ENCODE measurements around the gene ZNF451. TPM values are rescaled to one million over a fixed set of nuclear protein-coding genes. Genes with fewer than 3 reads are reported as not detected.

ZNF451 gene
- polyA plus RNA-seq, 1 experiment, result 12.4 TPM

DNA sequence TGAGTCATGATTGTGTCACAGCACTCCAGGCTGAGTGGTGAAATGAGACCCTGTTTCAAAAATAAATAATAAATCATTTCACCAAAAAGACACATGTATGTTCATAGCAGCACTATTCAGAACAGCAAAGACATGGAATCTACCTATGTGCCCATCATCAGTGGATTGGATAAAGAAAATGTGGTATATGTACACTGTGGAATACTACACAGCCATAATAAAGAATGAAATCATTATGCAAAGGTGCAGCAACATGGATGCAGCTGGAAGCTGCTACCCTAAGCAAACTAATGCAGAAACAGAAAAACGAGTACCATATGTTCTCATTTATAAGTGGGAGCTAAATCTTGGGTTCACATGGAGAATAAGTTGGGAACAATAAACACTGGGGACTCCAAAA, 33.1 kb downstream of the ZNF451 start:
- TF ChIP-seq, protein P1, sequence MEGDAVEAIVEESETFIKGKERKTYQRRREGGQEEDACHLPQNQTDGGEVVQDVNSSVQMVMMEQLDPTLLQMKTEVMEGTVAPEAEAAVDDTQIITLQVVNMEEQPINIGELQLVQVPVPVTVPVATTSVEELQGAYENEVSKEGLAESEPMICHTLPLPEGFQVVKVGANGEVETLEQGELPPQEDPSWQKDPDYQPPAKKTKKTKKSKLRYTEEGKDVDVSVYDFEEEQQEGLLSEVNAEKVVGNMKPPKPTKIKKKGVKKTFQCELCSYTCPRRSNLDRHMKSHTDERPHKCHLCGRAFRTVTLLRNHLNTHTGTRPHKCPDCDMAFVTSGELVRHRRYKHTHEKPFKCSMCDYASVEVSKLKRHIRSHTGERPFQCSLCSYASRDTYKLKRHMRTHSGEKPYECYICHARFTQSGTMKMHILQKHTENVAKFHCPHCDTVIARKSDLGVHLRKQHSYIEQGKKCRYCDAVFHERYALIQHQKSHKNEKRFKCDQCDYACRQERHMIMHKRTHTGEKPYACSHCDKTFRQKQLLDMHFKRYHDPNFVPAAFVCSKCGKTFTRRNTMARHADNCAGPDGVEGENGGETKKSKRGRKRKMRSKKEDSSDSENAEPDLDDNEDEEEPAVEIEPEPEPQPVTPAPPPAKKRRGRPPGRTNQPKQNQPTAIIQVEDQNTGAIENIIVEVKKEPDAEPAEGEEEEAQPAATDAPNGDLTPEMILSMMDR (IDR thresholded peaks at IDR 0.05; ENCODE audit: insufficient read depth, low read depth, low read length), result no peak
- H3K4me3 ChIP-seq (ENCODE audit: low read depth, low read length), result no peak overlapping the region
- no peaks in the 10 kb centered on the region; the same call in 1 of the 2 replicates for H3K36me3 ChIP-seq (ENCODE audit: control insufficient read depth, insufficient read depth, low read length)
- CTCF ChIA-PET, result interaction anchor here (1.4 kb wide), 1 partner anchor 219 kb away, joined by 3 read pairs; no protein-coding TSS in a partner anchor
- H3K27me3 ChIP-seq (ENCODE audit: control insufficient read depth, insufficient read depth, low read length), result no peaks in the 10 kb centered on the region
- POLR2A ChIA-PET, result no interaction called here
- DNase-seq (ENCODE audit: low read depth), result no peak

DNA sequence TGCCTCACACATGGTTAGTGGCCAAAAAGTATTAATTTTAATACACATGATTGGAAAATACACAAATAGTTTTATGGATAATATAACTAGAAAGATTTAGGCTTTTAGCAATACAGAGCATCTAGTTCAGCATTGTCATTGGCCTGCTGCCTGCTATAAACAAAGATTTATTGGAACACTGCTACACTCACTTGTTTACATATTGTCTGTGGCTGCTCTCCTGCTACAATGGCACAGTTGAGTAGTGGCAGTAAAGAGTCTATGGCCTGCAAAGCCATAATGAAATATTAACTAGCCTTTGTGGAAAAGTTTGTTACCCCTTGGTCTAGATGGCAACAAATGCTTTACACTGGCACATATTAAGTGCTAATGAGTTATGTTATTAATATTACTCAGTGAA, 37.8 kb downstream of the ZNF451 start:
- TF ChIP-seq, protein P1 (IDR thresholded peaks at IDR 0.05; ENCODE audit: insufficient read depth, low read depth, low read length), result no peak
- H3K4me3 ChIP-seq (ENCODE audit: low read depth, low read length), result no peak overlapping the region
- CTCF ChIA-PET, result no interaction called here
- DNase-seq (ENCODE audit: low read depth), result no peak
- H3K27me3 ChIP-seq (ENCODE audit: control insufficient read depth, insufficient read depth, low read length), result no peaks in the 10 kb centered on the region
- no peaks in the 10 kb centered on the region; the same call in 1 of the 2 replicates for H3K36me3 ChIP-seq (ENCODE audit: control insufficient read depth, insufficient read depth, low read length)
- POLR2A ChIA-PET, result no interaction called here

DNA sequence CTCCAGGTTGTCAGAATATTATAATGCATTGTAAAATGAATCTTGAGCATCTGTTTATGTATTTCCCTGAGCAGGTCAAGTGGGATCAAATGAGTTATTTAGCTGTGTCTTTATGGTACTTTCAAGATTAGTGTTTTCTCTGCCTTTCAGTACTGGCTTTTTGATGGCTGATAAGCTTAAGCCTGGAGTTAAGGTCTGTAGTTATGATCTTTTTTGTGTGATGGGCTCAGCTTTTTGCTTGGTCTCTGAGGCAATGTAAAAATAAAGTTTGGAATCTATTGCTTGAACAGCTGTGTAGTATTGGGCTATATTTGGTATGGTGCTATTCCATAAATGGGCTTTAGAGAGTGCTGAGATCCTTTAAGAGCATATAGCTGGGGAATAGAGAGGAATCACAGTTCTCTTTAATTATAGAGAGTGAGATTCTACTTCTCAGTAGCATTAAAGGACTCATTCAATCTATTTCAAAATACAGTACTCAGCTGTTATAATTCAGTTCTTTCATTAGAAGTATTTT, 40.7 kb downstream of the ZNF451 start:
- H3K27me3 ChIP-seq (ENCODE audit: control insufficient read depth, insufficient read depth, low read length), result no peaks in the 10 kb centered on the region
- DNase-seq (ENCODE audit: low read depth), result no peak
- H3K4me3 ChIP-seq (ENCODE audit: low read depth, low read length), result no peak overlapping the region
- TF ChIP-seq, protein P1 (IDR thresholded peaks at IDR 0.05; ENCODE audit: insufficient read depth, low read depth, low read length), result no peak
- CTCF ChIA-PET, result interaction anchor here (0.6 to 1.6 kb wide), 4 partner anchors 12 to 1030 kb away, joined by 3 to 5 read pairs (median 4); no protein-coding TSS in a partner anchor
- no peaks in the 10 kb centered on the region; the same call in 1 of the 2 replicates for H3K36me3 ChIP-seq (ENCODE audit: control insufficient read depth, insufficient read depth, low read length)
- POLR2A ChIA-PET, result no interaction called here

DNA sequence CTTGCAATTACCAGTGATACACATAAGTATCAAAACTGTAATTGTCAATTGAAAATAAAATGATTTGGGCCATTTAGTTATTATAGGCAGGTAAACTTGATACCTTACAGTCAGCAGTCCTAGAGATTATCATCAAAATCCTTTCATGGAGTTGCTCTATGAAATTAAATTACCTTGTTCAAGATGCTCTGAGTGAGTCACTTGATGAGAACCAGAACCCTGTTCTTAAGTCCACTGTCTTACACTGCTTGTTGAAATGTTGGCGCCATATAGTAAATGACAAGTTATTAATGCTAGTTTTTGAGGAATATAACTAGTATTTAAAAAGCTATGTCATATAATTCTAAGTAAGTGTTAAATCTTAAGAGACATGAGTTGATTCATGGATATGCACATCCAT, 45.0 kb downstream of the ZNF451 start:
- Histone ChIP-seq H3K27me3 (ENCODE audit: control insufficient read depth, insufficient read depth, low read length) (no peaks in the 10 kb centered on the region), H3K4me3 (ENCODE audit: low read depth, low read length) (no peak overlapping the region), H3K36me3 (ENCODE audit: control insufficient read depth, insufficient read depth, low read length) (no peaks in the 10 kb centered on the region; the same call in none of the 2 replicates)
- TF ChIP-seq, protein P1 (IDR thresholded peaks at IDR 0.05; ENCODE audit: insufficient read depth, low read depth, low read length), result no peak
- DNase-seq (ENCODE audit: low read depth), result no peak
- POLR2A ChIA-PET, result no interaction called here
- CTCF ChIA-PET, result no interaction called here

DNA sequence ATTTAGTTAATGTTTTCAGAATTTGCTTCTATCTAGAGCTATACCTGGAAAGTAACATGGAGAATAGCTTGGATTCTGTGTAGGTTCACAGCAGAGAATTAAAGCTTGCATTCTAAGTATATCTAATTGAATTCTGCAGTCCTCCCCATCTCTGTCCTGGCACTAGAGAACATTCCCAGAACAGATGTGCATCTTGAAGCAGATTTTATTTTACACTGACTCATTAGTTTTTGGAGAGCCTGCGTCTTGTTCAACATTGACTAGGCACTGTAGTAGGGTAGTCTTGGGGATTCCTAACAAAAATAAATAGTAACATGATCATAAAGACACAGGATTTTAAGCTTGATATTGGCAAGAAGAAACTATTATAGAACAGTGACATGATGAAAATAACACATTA, 45.9 kb downstream of the ZNF451 start:
- H3K4me3 ChIP-seq (ENCODE audit: low read depth, low read length), result no peak overlapping the region
- ChIA-PET CTCF (no interaction called here), POLR2A (no interaction called here)
- TF ChIP-seq, protein P1 (IDR thresholded peaks at IDR 0.05; ENCODE audit: insufficient read depth, low read depth, low read length), result no peak
- no peaks in the 10 kb centered on the region; the same call in none of the 2 replicates for H3K36me3 ChIP-seq (ENCODE audit: control insufficient read depth, insufficient read depth, low read length)
- peak; percentile 6 for DNase-seq (ENCODE audit: low read depth)
- H3K27me3 ChIP-seq (ENCODE audit: control insufficient read depth, insufficient read depth, low read length), result no peaks in the 10 kb centered on the region

Data from BJ (cell line).